Body of pancreas (tissue), 4 donors: ENCODE measurements around the gene COL24A1. TPM values are rescaled to one million over a fixed set of nuclear protein-coding genes. Genes with fewer than 3 reads are reported as not detected.

ENCODE experiments used
- ATAC-seq: fragments of 150-250 bp; one replicate; pipeline ENCODE4 v1.9.1; 2016
- DNase-seq, 4 donors: peaks; one replicate each; pipeline ENCODE4 v3.0.0-alpha.2; 2019
- H3K27ac ChIP-seq, 4 donors: fragments of 200-600 bp; sonication (generic); 1 replicate in 3 of 4; 2 replicates in 1 of 4; pipeline versions ENCODE4 v1.5.1 to v1.6.1; 2016 to 2019; ENCODE audit warnings: mild to moderate bottlenecking in 1 of 4, mixed read lengths in 1 of 4, moderate library complexity in 1 of 4
- H3K27me3 ChIP-seq, 2 donors: fragments of 200-600 bp; sonication (generic); one replicate each; pipeline ENCODE4 v1.6.0; 2016; ENCODE audit warnings: mild to moderate bottlenecking in 1 of 2
- H3K36me3 ChIP-seq, 2 donors: fragments of 200-600 bp; sonication (generic); replicated peaks in 1 of 2; 2 replicates each; pipeline ENCODE4 v1.5.1; 2016; ENCODE audit warnings: low read depth in 2 of 2; ENCODE audit not compliant: insufficient read depth in 1 of 2
- H3K4me1 ChIP-seq: fragments of 200-600 bp; sonication (generic); one replicate; pipeline ENCODE4 v1.6.0; 2016
- H3K4me3 ChIP-seq, 2 donors: fragments of 200-600 bp; sonication (generic); 1 replicate in 1 of 2; 2 replicates in 1 of 2; pipeline ENCODE4 v1.5.1; 2016 to 2019
- H3K9me3 ChIP-seq, 3 donors: fragments of 200-600 bp; sonication (generic); 1 replicate in 2 of 3; 2 replicates in 1 of 3; pipeline ENCODE4 v1.5.1; 2016
- POLR2A ChIP-seq, 3 donors: fragments of 450-650 bp; IDR thresholded peaks; one replicate each; pipeline ENCODE4 v1.6.1; 2016; ENCODE audit warnings: antibody characterized with exemption in 3 of 3, mild to moderate bottlenecking in 2 of 3
- WGBS, 2 donors: methylation state at CpG; one replicate each; pipeline ENCODE4 v1.1.5; 2017; 5-methylcytosine and 5-hydroxymethylcytosine counted together
- intact Hi-C: fragments of 100-400 bp; cut with DNase I; formaldehyde crosslinking; loops from one replicate; pipeline ENCODE4 v1.15.1; 2023
- total RNA-seq, 2 donors: library from RNA; depleted of rRNA; stranded (reverse); fragments of >200 nt; gene quantifications; one replicate each; pipeline ENCODE4 v1.1.0, GENCODE V29; 2016
- TF ChIP-seq, protein P1 (sequence below), 7 experiments: fragments of 450-650 bp in 4 of 7; fragments of 200-600 bp in 3 of 7; sonication (generic) in 3 of 7; IDR thresholded peaks; one replicate each; pipeline ENCODE4 v1.5.1; 2016 to 2019; ENCODE audit warnings: antibody characterized with exemption in 7 of 7

COL24A1 gene
- total RNA-seq, 2 donors from 2014 or later = under 0.01 TPM; not detected in 1

DNA sequence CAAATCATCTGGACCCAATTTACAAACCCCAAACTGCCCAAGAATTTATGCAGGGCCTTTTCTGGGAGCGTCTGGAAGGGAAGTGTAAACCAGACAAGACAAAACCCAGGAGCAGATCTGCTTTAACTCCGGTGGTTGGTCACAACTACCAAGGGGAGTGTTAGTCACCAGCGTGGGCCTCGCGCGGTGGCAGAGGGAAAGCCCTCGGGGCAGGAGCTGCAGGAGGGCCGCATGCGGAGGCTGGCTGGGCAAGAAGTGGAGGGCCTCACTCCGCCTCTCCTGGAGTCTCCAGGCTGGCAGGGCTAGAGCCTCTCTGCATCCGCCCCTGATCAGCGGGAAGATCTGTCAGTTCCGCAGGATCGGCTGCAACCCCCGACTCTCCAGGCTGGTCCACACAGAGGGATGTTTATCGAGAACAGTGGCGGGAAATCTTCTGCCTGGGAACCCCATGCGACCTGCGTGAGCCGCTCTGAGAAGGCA lies 2.0 kb downstream of the COL24A1 start:
- TF ChIP-seq, protein P1, sequence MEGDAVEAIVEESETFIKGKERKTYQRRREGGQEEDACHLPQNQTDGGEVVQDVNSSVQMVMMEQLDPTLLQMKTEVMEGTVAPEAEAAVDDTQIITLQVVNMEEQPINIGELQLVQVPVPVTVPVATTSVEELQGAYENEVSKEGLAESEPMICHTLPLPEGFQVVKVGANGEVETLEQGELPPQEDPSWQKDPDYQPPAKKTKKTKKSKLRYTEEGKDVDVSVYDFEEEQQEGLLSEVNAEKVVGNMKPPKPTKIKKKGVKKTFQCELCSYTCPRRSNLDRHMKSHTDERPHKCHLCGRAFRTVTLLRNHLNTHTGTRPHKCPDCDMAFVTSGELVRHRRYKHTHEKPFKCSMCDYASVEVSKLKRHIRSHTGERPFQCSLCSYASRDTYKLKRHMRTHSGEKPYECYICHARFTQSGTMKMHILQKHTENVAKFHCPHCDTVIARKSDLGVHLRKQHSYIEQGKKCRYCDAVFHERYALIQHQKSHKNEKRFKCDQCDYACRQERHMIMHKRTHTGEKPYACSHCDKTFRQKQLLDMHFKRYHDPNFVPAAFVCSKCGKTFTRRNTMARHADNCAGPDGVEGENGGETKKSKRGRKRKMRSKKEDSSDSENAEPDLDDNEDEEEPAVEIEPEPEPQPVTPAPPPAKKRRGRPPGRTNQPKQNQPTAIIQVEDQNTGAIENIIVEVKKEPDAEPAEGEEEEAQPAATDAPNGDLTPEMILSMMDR (IDR thresholded peaks at IDR 0.05) = no peak
- no peak for TF ChIP-seq POLR2A (IDR thresholded peaks at IDR 0.05)
- 20 to 40% methylated on average over 11 to 20 of the region's 20 CpGs for WGBS, 2 donors
- H3K36me3 ChIP-seq = no peaks in the 10 kb centered on the region
- intact Hi-C loops = no loop called here
- H3K9me3 ChIP-seq = no peaks in the 10 kb centered on the region
- H3K4me1 ChIP-seq = peaks cover 23% of the 10 kb centered on the region
- H3K27me3 ChIP-seq = peaks cover 0 to 14% of the 10 kb centered on the region in 2 donors
- no peak overlapping the region for H3K27ac ChIP-seq
- no peak overlapping the region for H3K4me3 ChIP-seq
- no peak for ATAC-seq
- DNase-seq = no peak

GRCh38 chr1:86153836-86154235 lies 2.7 kb downstream of the COL24A1 start:
- Histone ChIP-seq H3K9me3 (no peaks in the 10 kb centered on the region), H3K27me3 (peaks cover 0 to 14% of the 10 kb centered on the region in 2 donors), H3K36me3 (no peaks in the 10 kb centered on the region), H3K4me3 (no peak overlapping the region), H3K4me1 (peaks cover 23% of the 10 kb centered on the region), H3K27ac (no peak overlapping the region)
- no peak for ATAC-seq
- intact Hi-C loops = no loop called here
- WGBS, 2 donors = 66 to 85% methylated on average over 6 of the region's 6 CpGs
- no peak for TF ChIP-seq POLR2A (IDR thresholded peaks at IDR 0.05)
- DNase-seq = no peak

- peaks cover 0 to 14% of the 10 kb centered on the region in 2 donors for H3K27me3 ChIP-seq
- H3K27ac ChIP-seq = no peak overlapping the region
- peaks cover 23% of the 10 kb centered on the region for H3K4me1 ChIP-seq
- intact Hi-C loops = no loop called here
- no peak for ATAC-seq
- no peak for TF ChIP-seq POLR2A (IDR thresholded peaks at IDR 0.05)
- TF ChIP-seq, protein P1 (IDR thresholded peaks at IDR 0.05) = no peak
- no peak for DNase-seq
- no peak overlapping the region for H3K4me3 ChIP-seq
- H3K36me3 ChIP-seq = no peaks in the 10 kb centered on the region
- WGBS, 2 donors = 53 to 56% methylated on average over 1 of the region's 1 CpG
- H3K9me3 ChIP-seq = no peaks in the 10 kb centered on the region
These were observed 3.7 kb downstream of the COL24A1 start for GRCh38 chr1:86152887-86153286.

- H3K27me3 ChIP-seq = peaks cover 0 to 13% of the 10 kb centered on the region in 2 donors
- no peaks in the 10 kb centered on the region for H3K9me3 ChIP-seq
- intact Hi-C loops = no loop called here
- WGBS, 2 donors = 56 to 66% methylated on average over 2 of the region's 2 CpGs
- no peak for DNase-seq
- H3K27ac ChIP-seq = no peak overlapping the region
- no peak overlapping the region for H3K4me3 ChIP-seq
- H3K4me1 ChIP-seq = peaks cover 18% of the 10 kb centered on the region
- TF ChIP-seq, protein P1 (IDR thresholded peaks at IDR 0.05) = no peak
- TF ChIP-seq POLR2A (IDR thresholded peaks at IDR 0.05) = no peak
- ATAC-seq = no peak
- no peaks in the 10 kb centered on the region for H3K36me3 ChIP-seq
These were observed 5.1 kb downstream of the COL24A1 start for GRCh38 chr1:86151427-86151826.

GRCh38 chr1:86150553-86151055 lies 6.0 kb downstream of the COL24A1 start:
- ATAC-seq = no peak
- peaks cover 9% of the 10 kb centered on the region for H3K4me1 ChIP-seq
- H3K36me3 ChIP-seq = no peaks in the 10 kb centered on the region
- no peak for TF ChIP-seq POLR2A (IDR thresholded peaks at IDR 0.05)
- TF ChIP-seq, protein P1 (IDR thresholded peaks at IDR 0.05) = no peak
- intact Hi-C loops = no loop called here
- no peak for DNase-seq
- H3K9me3 ChIP-seq = no peaks in the 10 kb centered on the region
- no peak overlapping the region for H3K4me3 ChIP-seq
- H3K27ac ChIP-seq = no peak overlapping the region
- peaks cover 0 to 6% of the 10 kb centered on the region in 2 donors for H3K27me3 ChIP-seq
